Fibroblast of villous mesenchyme (primary cell): Measurements from ENCODE around the gene CTNNA1. TPM values are rescaled to one million over a fixed set of nuclear protein-coding genes. Genes with fewer than 3 reads are reported as not detected.
"Not testable (repeated sequence)": the region's sequence is repeated elsewhere in the genome, so short reads cannot be mapped to it uniquely, and the experiment has no call there.

ENCODE experiments used
- DNase-seq: peaks from one replicate; pipeline ENCODE4 v3.0.0-alpha.2; 2010; ENCODE audit warnings: low read depth
- H3K4me3 ChIP-seq: 2 replicates; pipeline ENCODE4 v1.5.1; 2011; ENCODE audit warnings: low read depth, mild to moderate bottlenecking, low read length
- CTCF ChIP-seq: IDR thresholded peaks from 2 replicates; pipeline ENCODE4 v1.5.1; 2012; ENCODE audit warnings: low read depth, mild to moderate bottlenecking, low read length; ENCODE audit not compliant: insufficient read depth
- total RNA-seq: library from RNA; depleted of rRNA; stranded (reverse); fragments of >200 nt; gene quantifications from 2 replicates; pipeline ENCODE4 v1.2.3, GENCODE V29; 2012

CTNNA1 gene
- total RNA-seq, 1 donor: 461 TPM

GRCh38 chr5:138757061-138757776 is 4.0 kb downstream of the CTNNA1 start:
- DNase-seq: no peak
- no peak overlapping the region for H3K4me3 ChIP-seq
- no peak for TF ChIP-seq CTCF

DNA sequence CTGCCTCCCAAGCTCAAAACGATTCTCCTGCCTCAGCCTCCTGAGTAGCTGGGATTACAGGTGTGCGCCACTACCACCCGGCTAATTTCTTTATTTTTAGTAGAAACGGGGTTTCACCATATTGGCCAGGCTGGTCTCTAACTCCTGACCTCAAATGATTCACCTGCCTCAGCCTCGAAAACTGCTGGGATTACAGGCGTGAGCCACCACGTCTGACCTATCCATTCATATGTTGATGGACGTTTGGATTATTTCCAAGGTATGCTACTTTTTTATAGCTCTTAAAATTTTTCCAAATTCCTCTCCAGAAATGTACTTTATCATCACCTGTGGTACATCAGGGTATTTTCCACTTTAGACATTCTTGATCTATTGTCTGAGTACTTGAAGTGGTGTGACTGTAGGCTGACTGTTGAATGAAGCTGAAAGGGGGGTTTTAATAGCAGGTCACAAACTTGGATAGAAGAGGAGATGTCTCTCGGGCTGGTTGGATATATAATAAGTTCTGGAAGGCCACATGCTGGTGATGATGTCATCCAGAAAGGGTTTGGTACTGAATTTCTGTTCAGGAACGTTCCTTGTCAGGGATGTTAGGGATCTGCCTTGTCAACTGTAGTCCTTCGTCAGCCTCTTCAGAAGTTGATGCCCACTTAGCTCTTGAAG is 7.4 kb downstream of the CTNNA1 start:
- no peak for TF ChIP-seq CTCF
- no peak overlapping the region for H3K4me3 ChIP-seq
- DNase-seq: no peak

GRCh38 chr5:138761115-138761514 is 7.9 kb downstream of the CTNNA1 start:
- DNase-seq, H3K4me3 ChIP-seq: not testable (repeated sequence)

DNA sequence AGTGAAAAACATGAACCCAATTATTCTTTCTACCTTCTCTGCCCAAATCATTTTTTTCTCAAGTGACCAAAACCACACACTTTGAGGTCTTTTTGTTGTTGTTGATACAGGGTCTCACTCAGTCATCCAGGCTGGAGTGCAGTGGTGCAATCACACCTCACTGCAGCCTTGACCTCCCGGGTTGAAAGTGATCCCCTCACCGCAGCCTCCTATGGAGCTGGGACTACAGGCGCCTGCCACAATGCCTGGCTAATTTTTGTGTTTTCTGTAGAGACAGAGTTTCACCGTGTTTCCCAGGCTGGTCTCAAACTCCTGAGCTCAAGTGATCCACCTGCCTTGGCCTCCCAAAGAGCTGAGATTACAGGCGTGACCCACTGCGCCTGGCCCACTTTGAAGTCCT is 8.4 kb downstream of the CTNNA1 start:
- not testable (repeated sequence) for DNase-seq, H3K4me3 ChIP-seq

GRCh38 chr5:138762110-138762509 is 8.9 kb downstream of the CTNNA1 start:
- no peak overlapping the region for H3K4me3 ChIP-seq
- DNase-seq: no peak
- no peak for TF ChIP-seq CTCF

- DNase-seq: no peak
- H3K4me3 ChIP-seq: no peak overlapping the region
- TF ChIP-seq CTCF: no peak
Observed at GRCh38 chr5:138763037-138763778, 10.0 kb downstream of the CTNNA1 start.

GRCh38 chr5:138770291-138770690 is 17.1 kb downstream of the CTNNA1 start:
- no peak for TF ChIP-seq CTCF

More at GRCh38 chr5:138770291-138770690, 17.1 kb downstream of the CTNNA1 start:
- no peak overlapping the region for H3K4me3 ChIP-seq
- no peak for DNase-seq
